Adrenal gland (tissue), 5 donors: ENCODE measurements around the gene PLAAT2.

Experiments
- CTCF ChIP-seq, 6 experiments: fragments of 450-650 bp in 4 of 6; fragments of 200-600 bp in 2 of 6; sonication (generic) in 1 of 6; IDR thresholded peaks; 1 replicate in 5 of 6; 2 replicates in 1 of 6; pipeline versions ENCODE4 v1.5.1 to v1.8.0; 2016 to 2021; ENCODE audit warnings: antibody characterized with exemption in 6 of 6, mild to moderate bottlenecking in 2 of 6, moderate library complexity in 1 of 6
- POLR2A ChIP-seq, 2 donors: fragments of 450-650 bp; IDR thresholded peaks; one replicate each; pipeline ENCODE4 v1.6.1; 2017; ENCODE audit warnings: antibody characterized with exemption in 2 of 2, mild to moderate bottlenecking in 2 of 2, moderate library complexity in 1 of 2
- donor health status: DM: no; HTN: no; CAD: no.

GRCh38 chr11:63516109-63516508 is 47.1 kb downstream of the PLAAT2 start:
- no peak for TF ChIP-seq CTCF (IDR thresholded peaks at IDR 0.05)
- no peak for TF ChIP-seq POLR2A (IDR thresholded peaks at IDR 0.05)
